HG03175 (cell line): ENCODE results near the gene HPGDS.
A peak's percentile ranks its signal among the peaks of the same experiment; 100 is the strongest.
"Not testable (repeated sequence)": the region's sequence is repeated elsewhere in the genome, so short reads cannot be mapped to it uniquely, and the experiment has no call there.

ENCODE experiments used
- ATAC-seq: cut with Tn5 transposase; IDR thresholded peaks from one replicate; pipeline ENCODE4 v1.9.1; 2021; ENCODE audit warnings: mild to moderate bottlenecking, moderate library complexity; ENCODE audit not compliant: unreplicated experiment

Gene HPGDS

GRCh38 chr4:94358101-94358500 lies 15.5 kb upstream of the HPGDS start:
- ATAC-seq: no peak

- ATAC-seq: no peak
Observed at GRCh38 chr4:94357624-94358023, 15.0 kb upstream of the HPGDS start.

GRCh38 chr4:94356444-94356843 lies 13.8 kb upstream of the HPGDS start:
- ATAC-seq: no peak

GRCh38 chr4:94354474-94354896 lies 11.8 kb upstream of the HPGDS start:
- no peak for ATAC-seq

- ATAC-seq: no peak
Observed at GRCh38 chr4:94352996-94353395, 10.4 kb upstream of the HPGDS start.

GRCh38 chr4:94352163-94352562 lies 9.5 kb upstream of the HPGDS start:
- no peak for ATAC-seq

- no peak for ATAC-seq
Observed at GRCh38 chr4:94351319-94351718, 8.7 kb upstream of the HPGDS start.

- no peak for ATAC-seq
Observed at GRCh38 chr4:94350095-94350494, 7.5 kb upstream of the HPGDS start.

- no peak for ATAC-seq
Observed at GRCh38 chr4:94349193-94349592, 6.6 kb upstream of the HPGDS start.

GRCh38 chr4:94348666-94349065 lies 6.0 kb upstream of the HPGDS start:
- no peak for ATAC-seq

- no peak for ATAC-seq
Observed at GRCh38 chr4:94346541-94346940, 3.9 kb upstream of the HPGDS start.

GRCh38 chr4:94345969-94346368 lies 3.3 kb upstream of the HPGDS start:
- no peak for ATAC-seq

GRCh38 chr4:94345266-94345665 lies 2.6 kb upstream of the HPGDS start:
- ATAC-seq: no peak

GRCh38 chr4:94344457-94344856 lies 1.8 kb upstream of the HPGDS start:
- no peak for ATAC-seq

GRCh38 chr4:94341481-94342370 lies 910 bp downstream of the HPGDS start:
- no peak for ATAC-seq

GRCh38 chr4:94339779-94340178 lies 2.9 kb downstream of the HPGDS start:
- ATAC-seq: no peak

- peak; percentile 61 for ATAC-seq
Observed at GRCh38 chr4:94338681-94339351, 3.8 kb downstream of the HPGDS start.

GRCh38 chr4:94336791-94337190 lies 5.8 kb downstream of the HPGDS start:
- not testable (repeated sequence) for ATAC-seq

GRCh38 chr4:94336303-94336702 lies 6.3 kb downstream of the HPGDS start:
- ATAC-seq: no peak

GRCh38 chr4:94334962-94335361 lies 7.7 kb downstream of the HPGDS start:
- ATAC-seq: no peak

- ATAC-seq: no peak
Observed at GRCh38 chr4:94334476-94334875, 8.2 kb downstream of the HPGDS start.

GRCh38 chr4:94333866-94334265 lies 8.8 kb downstream of the HPGDS start:
- no peak for ATAC-seq
